ENCODE data around the gene ABHD1.
"Not testable (repeated sequence)": the region's sequence is repeated elsewhere in the genome, so short reads cannot be mapped to it uniquely, and the experiment has no call there.

ABHD1 gene

DNA sequence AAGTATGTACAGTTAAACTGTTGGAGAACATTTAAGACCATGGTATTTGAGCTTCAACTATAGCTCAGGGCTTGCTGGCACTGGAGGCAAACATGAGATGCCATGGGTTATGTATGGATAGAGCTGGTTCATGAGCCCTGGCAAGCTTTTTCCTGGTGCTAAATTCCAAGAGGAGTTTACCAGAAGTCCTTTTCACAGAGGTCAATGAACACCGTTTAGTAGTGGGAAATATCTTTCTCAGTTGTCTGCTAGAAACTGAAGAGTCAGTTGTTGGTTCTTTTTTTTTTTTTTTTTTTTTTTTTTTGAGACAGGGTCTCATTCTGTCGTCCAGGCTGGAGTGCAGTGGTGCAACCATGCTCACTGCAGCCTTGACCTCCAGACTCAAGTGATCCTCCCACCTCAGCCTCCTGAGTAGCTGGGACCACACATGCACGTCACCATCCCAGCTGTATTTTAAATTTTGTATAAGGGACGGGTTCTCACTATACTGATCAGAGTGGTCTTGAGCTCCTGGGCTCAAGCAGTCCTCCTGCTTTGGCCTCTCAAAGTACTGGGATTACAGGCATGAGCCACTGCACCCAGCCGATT, 35.7 kb upstream of the ABHD1 start:
- DNase-seq, result no peak

DNA sequence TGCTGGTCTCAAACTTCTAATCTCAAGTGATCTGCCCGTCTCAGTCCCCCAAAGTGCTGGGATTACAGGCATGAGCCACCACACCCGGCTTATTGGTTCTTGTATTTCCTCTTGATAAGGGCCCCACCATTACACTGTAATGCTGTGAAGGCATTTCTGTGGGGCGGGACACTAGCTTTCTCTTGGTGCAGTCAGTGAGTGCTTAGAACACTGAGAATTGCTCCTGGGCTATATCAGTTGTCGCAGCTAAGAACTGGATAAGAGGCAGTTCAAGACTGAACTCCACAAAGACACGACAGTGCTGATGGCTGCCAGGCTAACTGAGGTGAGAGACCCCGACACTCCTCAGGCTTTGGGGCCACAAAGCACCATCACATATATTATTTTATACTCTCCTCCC, 35.0 kb upstream of the ABHD1 start:
- DNase-seq, result no peak

DNA sequence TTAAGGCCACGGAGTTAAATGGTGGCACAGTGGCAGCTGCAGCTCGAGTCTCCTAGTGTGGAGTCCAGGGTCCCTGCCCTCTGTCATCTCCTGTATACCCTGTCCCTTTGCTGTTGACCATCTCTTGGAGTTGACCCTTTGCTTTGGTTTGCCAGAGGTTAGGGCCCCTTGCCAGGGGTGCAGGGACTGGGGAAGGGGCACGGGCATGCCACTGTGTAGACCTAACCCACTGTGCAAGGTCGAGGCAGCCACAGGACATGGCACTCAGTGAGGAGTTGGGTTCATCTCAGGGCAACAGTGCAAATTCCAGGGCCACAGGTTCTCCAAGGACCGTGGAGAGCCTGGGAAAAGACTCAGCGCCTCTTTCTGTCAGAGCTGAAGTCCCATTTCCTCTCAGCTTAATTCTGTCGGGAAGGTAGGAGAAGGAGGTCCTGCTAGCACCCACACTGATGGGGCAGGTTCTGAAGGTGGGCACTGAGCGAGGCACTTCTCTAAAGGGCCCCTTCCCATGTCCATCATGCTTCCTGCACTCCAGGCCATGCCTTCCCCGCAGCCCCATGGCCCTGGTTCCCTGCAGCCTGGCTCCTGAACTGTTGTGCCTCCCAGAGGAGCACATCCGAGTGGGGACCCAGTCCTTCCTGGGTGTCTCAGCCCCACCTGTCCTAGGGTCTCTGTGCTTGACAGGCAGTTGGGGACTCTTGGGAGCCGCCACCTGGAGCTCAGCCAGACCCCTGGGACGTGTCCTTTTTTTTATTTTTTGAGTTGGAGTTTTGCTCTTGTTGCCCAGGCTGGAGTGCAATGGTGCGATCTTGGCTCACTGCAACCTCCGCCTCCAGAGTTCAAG, 34.3 kb upstream of the ABHD1 start:
- no peak for DNase-seq

- DNase-seq, result no peak
Measured at GRCh38 chr2:27091746-27092695, 31.6 kb upstream of the ABHD1 start.

DNA sequence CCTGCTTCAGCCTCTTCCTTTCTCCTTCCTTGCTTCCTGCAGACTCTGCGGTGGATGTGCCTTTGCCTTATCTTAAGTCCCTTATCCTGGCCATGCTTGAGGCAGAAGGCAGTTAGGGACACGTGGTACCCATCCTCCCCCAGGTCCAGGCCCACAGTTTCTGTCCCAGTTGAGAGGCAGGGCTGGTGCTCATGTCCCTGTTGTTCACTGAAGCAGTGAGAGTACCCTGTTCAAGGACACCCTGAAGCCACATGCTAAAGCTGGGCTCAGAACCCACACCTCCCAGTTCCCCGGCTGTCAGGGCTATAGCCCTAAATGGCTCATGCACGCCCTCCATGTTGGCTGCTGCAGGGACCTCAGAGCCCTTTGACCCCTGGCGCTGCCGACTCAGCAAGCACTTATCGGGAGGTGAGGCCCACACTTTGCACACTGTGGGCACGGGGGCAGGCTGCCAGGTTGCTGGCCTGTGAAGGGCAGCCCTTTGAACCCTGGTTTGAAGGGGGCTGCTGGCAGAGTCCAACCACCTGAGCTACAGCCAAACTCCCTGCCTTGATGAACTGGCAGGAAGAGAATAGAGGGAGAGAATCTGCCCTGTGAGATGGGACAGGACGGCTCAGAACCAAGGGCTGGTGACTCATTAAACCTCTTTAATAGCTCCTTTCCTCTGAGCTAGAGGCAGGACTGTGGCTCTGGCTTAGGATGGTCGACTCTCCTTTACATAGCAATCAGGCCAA, 30.8 kb upstream of the ABHD1 start:
- no peak for DNase-seq

GRCh38 chr2:27093430-27094352, 29.9 kb upstream of the ABHD1 start:
- no peak for DNase-seq

DNA sequence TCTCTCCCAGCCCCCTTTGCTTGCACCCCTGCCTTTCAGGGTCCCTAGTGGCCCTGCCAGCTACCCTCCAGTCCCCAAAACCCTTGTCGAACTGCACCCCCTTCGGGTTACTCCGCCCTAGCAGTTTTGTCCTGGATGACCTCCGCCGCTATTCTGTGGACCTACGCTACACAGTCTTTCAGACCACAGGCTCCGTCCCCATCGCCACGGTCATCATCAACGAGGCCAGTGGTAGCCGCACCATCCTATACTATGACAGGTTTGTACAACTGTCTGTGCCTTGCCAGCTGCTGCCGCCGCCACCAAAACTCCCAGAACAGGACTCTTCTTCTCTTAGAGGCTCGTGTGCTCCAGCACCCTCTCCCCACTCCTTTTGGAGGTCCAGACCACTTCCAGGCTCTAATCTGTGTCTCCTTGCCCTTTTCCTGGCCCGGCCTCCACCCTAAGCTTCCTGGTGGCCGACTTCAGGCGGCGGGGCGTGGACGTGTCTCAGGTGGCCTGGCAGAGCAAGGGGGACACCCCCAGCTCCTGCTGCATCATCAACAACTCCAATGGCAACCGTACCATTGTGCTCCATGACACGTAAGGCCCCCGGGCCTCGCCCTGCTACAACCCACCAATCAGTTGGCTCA, 29.1 kb upstream of the ABHD1 start:
- no peak for DNase-seq

GRCh38 chr2:27095427-27095744, 28.2 kb upstream of the ABHD1 start:
- DNase-seq, result no peak

GRCh38 chr2:27095745-27096651, 27.6 kb upstream of the ABHD1 start:
- DNase-seq, result no peak

DNA sequence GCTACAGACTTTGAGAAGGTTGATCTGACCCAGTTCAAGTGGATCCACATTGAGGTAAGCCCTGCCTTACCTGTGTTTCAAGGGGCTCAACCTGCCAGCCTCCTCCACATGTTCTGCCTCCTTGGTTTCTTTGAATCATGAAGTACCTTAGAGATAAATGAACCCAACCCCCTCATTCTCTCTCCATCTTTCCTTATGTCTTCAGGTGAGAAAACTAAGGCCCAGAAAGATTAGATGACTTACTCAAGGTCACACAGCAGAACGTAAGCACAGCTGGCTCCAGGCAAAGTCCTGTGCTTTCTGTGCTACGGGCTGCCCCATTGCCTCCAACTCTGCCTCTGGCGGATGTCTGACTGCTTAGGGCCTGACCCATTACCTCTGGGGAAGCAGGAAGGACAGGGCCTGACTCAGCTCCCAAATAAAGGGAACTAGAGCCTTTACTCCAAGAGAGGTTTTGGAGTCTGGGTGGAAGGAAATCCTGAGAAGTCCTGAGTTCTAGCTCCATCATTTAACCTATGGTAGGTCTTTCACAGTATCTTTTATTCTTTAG, 26.8 kb upstream of the ABHD1 start:
- no peak for DNase-seq

DNA sequence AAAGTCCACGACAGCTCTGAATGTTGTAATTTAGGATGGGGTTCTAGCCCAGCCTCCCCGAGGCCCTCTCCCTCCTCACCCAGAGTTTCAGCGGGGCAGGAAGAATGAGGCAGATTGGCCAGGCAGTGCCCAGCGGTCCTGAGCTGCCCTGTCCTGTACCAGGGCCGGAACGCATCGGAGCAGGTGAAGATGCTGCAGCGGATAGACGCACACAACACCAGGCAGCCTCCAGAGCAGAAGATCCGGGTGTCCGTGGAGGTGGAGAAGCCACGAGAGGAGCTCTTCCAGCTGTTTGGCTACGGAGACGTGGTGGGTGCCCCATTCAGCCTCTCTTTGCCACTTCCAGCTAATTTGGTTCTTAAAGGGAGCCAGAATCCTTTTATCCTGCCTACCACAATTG, 26.3 kb upstream of the ABHD1 start:
- no peak for DNase-seq

DNA sequence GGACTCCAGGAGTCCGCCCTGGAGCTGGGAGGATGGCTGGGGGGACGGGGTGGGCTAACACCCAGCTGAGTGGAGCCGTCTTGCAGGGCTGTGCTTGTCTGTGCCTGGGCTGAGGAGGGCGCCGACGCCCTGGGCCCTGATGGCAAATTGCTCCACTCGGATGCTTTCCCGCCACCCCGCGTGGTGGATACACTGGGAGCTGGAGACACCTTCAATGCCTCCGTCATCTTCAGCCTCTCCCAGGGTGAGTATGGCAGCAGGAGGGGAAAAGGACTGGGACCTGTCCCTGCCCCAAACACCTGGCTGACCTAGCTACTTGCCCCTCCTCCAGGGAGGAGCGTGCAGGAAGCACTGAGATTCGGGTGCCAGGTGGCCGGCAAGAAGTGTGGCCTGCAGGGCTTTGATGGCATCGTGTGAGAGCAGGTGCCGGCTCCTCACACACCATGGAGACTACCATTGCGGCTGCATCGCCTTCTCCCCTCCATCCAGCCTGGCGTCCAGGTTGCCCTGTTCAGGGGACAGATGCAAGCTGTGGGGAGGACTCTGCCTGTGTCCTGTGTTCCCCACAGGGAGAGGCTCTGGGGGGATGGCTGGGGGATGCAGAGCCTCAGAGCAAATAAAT, 24.2 kb upstream of the ABHD1 start:
- DNase-seq, result no peak

- DNase-seq, result no peak
Measured at GRCh38 chr2:27100036-27100435, 23.6 kb upstream of the ABHD1 start.

DNA sequence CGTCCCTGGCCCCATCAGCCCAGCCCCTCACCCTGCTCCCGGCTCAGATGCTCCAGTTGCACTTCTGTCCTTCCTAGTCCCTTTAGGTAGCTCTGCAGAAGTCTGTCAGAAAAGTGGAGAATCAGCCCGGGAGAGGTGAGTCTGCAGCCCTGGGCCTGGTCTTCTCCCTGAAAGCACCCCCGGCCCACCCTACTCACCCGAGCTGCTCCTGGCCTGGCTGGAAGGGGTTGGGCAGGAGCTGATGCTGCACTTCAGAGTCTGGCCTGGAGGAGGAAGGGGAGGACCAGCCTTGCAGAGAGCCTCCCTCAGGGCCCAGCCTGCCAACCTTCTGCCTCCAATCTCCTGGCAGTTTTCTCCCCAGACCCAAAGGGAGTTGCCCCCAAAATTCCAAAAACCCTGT, 21.3 kb upstream of the ABHD1 start:
- DNase-seq, result no peak

- no peak for DNase-seq
Measured at GRCh38 chr2:27105981-27106380, 17.6 kb upstream of the ABHD1 start.

DNA sequence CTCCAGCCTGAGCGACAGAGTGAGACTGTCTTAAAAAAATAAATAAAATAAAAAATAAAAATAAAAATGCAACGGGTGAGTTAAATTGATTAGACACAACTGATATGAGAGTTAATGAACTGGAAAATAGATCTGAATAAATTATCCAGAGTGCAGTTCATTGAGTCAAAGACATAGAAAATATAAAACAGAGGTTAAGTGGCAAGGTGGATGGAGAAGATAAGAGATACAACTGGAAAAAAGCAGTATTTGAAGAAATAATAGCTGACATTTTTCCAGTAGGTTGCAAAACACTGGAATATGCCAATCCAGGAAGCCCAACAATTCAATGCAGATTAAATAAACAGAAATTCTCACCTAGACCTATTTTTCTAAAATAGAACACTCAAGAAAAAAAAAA, 15.4 kb upstream of the ABHD1 start:
- no peak for DNase-seq

DNA sequence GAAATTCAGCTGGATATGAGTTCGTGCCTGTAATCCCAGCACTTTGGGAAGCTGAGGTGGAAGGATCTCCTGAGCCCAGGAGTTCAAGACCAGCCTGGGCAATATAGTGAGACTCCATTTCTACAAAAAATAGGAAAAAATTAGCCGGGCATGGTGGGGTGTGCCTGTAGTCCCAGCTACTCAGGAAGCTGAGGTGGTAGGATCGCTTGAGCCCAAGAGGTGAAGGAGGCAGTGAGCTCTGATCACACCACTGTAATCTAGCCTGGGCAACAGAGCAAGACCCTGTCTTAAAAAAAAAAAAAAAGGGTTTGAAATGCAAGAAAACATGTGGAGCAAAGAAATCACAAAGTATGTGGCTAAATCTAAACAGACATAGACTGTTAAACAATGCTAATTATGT, 14.5 kb upstream of the ABHD1 start:
- no peak for DNase-seq

DNA sequence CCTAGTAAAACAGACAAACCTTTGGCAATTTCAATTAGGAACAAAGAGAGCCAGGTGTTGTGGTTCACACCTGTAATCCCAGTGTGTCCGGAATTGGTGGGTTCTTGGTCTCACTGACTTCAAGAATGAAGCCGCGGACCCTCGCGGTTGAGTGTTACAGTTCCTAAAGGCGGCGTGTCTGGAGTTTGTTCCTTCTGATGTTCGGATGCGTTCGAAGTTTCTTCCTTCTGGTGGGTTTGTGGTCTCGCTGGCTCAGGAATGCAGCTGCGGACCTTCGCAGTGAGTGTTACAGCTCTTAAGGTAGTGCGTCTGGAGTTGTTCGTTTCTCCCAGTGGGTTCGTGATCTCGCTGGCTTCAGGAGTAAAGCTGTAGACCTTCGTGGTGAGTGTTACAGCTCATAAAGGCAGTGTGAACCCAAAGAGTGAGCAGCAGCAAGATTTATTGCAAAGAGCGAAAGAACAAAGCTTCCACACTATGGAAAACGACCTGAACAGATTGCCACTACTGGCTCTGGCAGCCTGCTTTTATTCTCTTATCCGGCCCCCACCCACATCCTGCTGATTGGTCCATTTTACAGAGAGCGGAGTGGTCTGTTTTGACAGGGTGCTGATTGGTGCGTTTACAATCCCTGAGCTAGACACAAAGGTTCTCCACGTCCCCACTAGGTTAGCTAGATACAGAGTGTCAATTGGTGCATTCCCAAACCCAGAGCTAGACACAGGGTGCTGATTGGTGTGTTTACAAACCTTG, 12.8 kb upstream of the ABHD1 start:
- DNase-seq, result not testable (repeated sequence)

Data from activated CD4-positive, CD25-positive, alpha-beta regulatory T cell (primary cell).